ENCODE data around the gene METRN. TPM values are rescaled to one million over a fixed set of nuclear protein-coding genes. Genes with fewer than 3 reads are reported as not detected.

The METRN gene
- total RNA-seq, 6 experiments from 2014 or later, result 14.0 to 43.7 (median 26.2) TPM

- ATAC-seq, result no peak
These were observed 21.1 kb downstream of the METRN start for GRCh38 chr16:735982-736453.

GRCh38 chr16:736936-737481 is 22.1 kb downstream of the METRN start:
- WGBS (ENCODE audit: insufficient coverage, low coverage, low lambda C conversion rate, missing lambda C conversion rate), result 96% methylated on average over 14 of the region's 29 CpGs
- intact Hi-C loops (cut with DNase I), result no loop called here
- Histone ChIP-seq H3K9me3 (no peaks in the 10 kb centered on the region), H3K4me1 (peaks cover 0 to 12% (median 5%) of the 10 kb centered on the region in 4 donors), H3K36me3 (peaks cover 0 to 32% (median 3%) of the 10 kb centered on the region in 4 donors), H3K27me3 (no peaks in the 10 kb centered on the region), H3K4me3 (no peak overlapping the region), H3K27ac (no peak overlapping the region)
- ATAC-seq (no peak), DNase-seq (no peak)
- TF ChIP-seq POLR2A (IDR thresholded peaks at IDR 0.05) (no peak), CTCF (IDR thresholded peaks at IDR 0.05) (no peak)

More at GRCh38 chr16:735982-736453, 21.1 kb downstream of the METRN start:
- TF ChIP-seq POLR2A (IDR thresholded peaks at IDR 0.05) (no peak), CTCF (IDR thresholded peaks at IDR 0.05) (no peak)
- no peak overlapping the region for H3K4me3 ChIP-seq
- H3K36me3 ChIP-seq, result peaks cover 0 to 34% (median 3%) of the 10 kb centered on the region in 4 donors
- intact Hi-C loops (cut with DNase I), result no loop called here
- no peak for DNase-seq
- peaks cover 0 to 12% (median 5%) of the 10 kb centered on the region in 4 donors for H3K4me1 ChIP-seq
- no peak overlapping the region for H3K27ac ChIP-seq
- H3K9me3 ChIP-seq, result no peaks in the 10 kb centered on the region
- WGBS (ENCODE audit: insufficient coverage, low coverage, low lambda C conversion rate, missing lambda C conversion rate), result 77% methylated on average over 10 of the region's 13 CpGs
- no peaks in the 10 kb centered on the region for H3K27me3 ChIP-seq

- 34% methylated on average over 10 of the region's 38 CpGs for WGBS (ENCODE audit: insufficient coverage, low coverage, low lambda C conversion rate, missing lambda C conversion rate)
- Histone ChIP-seq H3K27ac (peak overlapping the region in 1 of 3 donors; percentile 15), H3K36me3 (peaks cover 0 to 24% (median 3%) of the 10 kb centered on the region in 4 donors), H3K9me3 (no peaks in the 10 kb centered on the region), H3K27me3 (no peaks in the 10 kb centered on the region), H3K4me3 (peak overlapping the region; percentile 97 to 100 (median 98)), H3K4me1 (peaks cover 0 to 12% (median 5%) of the 10 kb centered on the region in 4 donors)
- no peak for TF ChIP-seq CTCF (IDR thresholded peaks at IDR 0.05)
- DNase-seq, result peak in 1 of 3 donors; percentile 54
- intact Hi-C loops (cut with DNase I), result no loop called here
- ATAC-seq, result peak in 1 of 4 donors; percentile 12
These were observed 24.9 kb downstream of the METRN start for GRCh38 chr16:739560-740458.

GRCh38 chr16:740459-740763 is 25.5 kb downstream of the METRN start:
- TF ChIP-seq CTCF (IDR thresholded peaks at IDR 0.05) (no peak), POLR2A (IDR thresholded peaks at IDR 0.05) (no peak)
- Histone ChIP-seq H3K36me3 (peaks cover 0 to 21% (median 3%) of the 10 kb centered on the region in 4 donors), H3K27me3 (no peaks in the 10 kb centered on the region), H3K4me3 (peak overlapping the region; percentile 97 to 100 (median 98)), H3K27ac (peak overlapping the region; percentile 15 to 67 (median 59)), H3K4me1 (peaks cover 0 to 12% (median 5%) of the 10 kb centered on the region in 4 donors), H3K9me3 (no peaks in the 10 kb centered on the region)
- no peak for DNase-seq
- ATAC-seq, result peak; percentile 25 to 37 (median 31)
- intact Hi-C loops (cut with DNase I), result no loop called here
- 0% methylated on average over 3 of the region's 22 CpGs for WGBS (ENCODE audit: insufficient coverage, low coverage, low lambda C conversion rate, missing lambda C conversion rate)
